Measurements from ENCODE around the gene FOXP1. TPM values are rescaled to one million over a fixed set of nuclear protein-coding genes. Genes with fewer than 3 reads are reported as not detected.
A peak's percentile ranks its signal among the peaks of the same experiment; 100 is the strongest.

FOXP1 gene
- total RNA-seq, 4 donors from 2014 or later, result 86.4 to 107 (median 93.8) TPM

DNA sequence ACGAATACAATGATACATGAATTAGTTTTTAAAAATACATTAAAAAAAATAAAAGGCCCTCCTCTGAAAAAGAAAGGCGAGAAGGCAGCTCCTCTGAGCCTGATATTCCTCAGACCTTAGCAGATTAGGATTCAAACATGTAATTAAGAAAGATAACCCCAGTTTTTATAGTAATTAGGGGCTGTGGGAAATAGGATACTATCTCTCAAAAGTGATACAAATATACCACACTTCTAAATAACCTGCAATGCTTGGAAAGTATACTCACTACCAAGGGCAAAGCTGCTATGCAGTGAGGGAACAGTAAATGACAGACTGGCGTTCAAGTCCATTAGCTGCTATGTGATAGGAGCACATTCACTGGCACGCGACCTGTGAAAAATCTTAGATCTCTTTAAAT, 445.1 kb downstream of the FOXP1 start:
- WGBS, 2 donors, result 95 to 97% methylated on average over 5 of the region's 5 CpGs
- H3K27me3 ChIP-seq, result no peaks in the 10 kb centered on the region
- no peak overlapping the region for H3K27ac ChIP-seq
- no peak for DNase-seq (ENCODE audit: low spot score in 2 of 2)
- no peaks in the 10 kb centered on the region for H3K36me3 ChIP-seq
- TF ChIP-seq EP300 (IDR thresholded peaks at IDR 0.05) (no peak), POLR2A (IDR thresholded peaks at IDR 0.05) (no peak)
- TF ChIP-seq, protein P1, sequence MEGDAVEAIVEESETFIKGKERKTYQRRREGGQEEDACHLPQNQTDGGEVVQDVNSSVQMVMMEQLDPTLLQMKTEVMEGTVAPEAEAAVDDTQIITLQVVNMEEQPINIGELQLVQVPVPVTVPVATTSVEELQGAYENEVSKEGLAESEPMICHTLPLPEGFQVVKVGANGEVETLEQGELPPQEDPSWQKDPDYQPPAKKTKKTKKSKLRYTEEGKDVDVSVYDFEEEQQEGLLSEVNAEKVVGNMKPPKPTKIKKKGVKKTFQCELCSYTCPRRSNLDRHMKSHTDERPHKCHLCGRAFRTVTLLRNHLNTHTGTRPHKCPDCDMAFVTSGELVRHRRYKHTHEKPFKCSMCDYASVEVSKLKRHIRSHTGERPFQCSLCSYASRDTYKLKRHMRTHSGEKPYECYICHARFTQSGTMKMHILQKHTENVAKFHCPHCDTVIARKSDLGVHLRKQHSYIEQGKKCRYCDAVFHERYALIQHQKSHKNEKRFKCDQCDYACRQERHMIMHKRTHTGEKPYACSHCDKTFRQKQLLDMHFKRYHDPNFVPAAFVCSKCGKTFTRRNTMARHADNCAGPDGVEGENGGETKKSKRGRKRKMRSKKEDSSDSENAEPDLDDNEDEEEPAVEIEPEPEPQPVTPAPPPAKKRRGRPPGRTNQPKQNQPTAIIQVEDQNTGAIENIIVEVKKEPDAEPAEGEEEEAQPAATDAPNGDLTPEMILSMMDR (IDR thresholded peaks at IDR 0.05), result no peak
- H3K4me1 ChIP-seq, result peaks cover 0 to 33% (median 6%) of the 10 kb centered on the region in 4 donors
- no peaks in the 10 kb centered on the region for H3K9me3 ChIP-seq
- no peak overlapping the region for H3K4me3 ChIP-seq

DNA sequence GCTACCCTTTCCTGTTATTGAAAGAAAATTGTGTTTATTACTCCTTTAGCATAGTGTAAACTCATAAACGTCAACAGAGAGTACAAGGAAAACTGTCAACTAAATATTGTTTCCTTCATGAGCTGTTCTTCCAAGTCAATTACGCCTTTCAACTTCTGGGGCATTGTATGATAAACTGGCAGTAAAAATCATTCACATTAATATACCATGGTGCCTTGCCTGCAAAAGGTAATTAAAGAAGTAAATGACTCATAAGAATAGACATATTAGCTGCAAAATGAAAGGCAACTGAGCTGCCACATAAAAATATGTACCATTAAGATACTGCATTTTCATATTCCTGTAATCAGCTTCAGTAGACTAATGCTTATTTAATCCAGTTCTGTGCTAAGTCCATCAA, 447.3 kb downstream of the FOXP1 start:
- H3K4me3 ChIP-seq, result no peak overlapping the region
- WGBS, 2 donors, result 79 to 86% methylated on average over 2 of the region's 2 CpGs
- H3K27me3 ChIP-seq, result no peaks in the 10 kb centered on the region
- H3K36me3 ChIP-seq, result no peaks in the 10 kb centered on the region
- peaks cover 0 to 48% (median 14%) of the 10 kb centered on the region in 4 donors for H3K4me1 ChIP-seq
- no peak for DNase-seq (ENCODE audit: low spot score in 2 of 2)
- TF ChIP-seq, protein P1 (IDR thresholded peaks at IDR 0.05), result no peak
- no peak for TF ChIP-seq POLR2A (IDR thresholded peaks at IDR 0.05)
- TF ChIP-seq EP300 (IDR thresholded peaks at IDR 0.05), result no peak
- no peak overlapping the region for H3K27ac ChIP-seq
- no peaks in the 10 kb centered on the region for H3K9me3 ChIP-seq

DNA sequence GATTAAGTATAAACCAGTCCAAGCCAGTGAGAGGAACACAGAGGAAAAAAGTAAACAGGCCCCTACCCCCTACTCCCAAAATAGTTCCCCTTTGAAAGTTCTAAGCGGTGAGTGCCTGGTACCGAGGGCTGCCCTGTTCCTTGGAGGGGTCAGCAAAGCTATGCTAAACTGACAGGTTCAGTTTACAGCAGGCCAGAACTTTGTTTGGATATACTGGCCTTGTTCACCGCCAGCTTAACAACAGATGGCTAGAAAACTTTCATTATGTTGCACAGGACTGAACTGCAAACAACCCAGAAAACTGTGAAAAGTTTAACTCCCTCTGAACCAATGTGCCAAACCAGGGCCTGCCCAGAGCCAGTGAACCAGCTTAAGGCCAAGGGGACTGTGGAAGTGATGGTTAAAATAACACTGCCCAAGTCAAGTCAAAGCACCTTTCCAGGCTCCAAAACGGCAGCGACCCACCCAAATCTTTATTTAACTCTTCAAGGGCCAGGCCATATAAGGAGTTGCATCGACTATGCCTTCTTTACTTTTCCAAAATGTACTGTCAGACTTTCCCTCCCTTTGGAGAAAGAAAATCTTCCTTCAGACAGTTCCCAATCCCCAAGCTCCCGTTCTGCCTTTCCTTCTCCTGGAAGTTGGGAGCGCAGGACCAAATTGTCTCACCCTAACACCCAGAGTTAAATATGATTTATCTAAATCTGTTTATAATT, 448.0 kb downstream of the FOXP1 start:
- TF ChIP-seq EP300 (IDR thresholded peaks at IDR 0.05) (no peak), POLR2A (IDR thresholded peaks at IDR 0.05) (no peak)
- TF ChIP-seq, protein P1 (IDR thresholded peaks at IDR 0.05), result no peak
- no peak for DNase-seq (ENCODE audit: low spot score in 2 of 2)
- Histone ChIP-seq H3K9me3 (no peaks in the 10 kb centered on the region), H3K4me1 (peaks cover 0 to 55% (median 20%) of the 10 kb centered on the region in 4 donors), H3K4me3 (no peak overlapping the region), H3K27ac (peak overlapping the region in 1 of 4 donors; percentile 60), H3K36me3 (no peaks in the 10 kb centered on the region), H3K27me3 (no peaks in the 10 kb centered on the region)
- 43 to 44% methylated on average over 8 of the region's 8 CpGs for WGBS, 2 donors

- DNase-seq (ENCODE audit: low spot score in 2 of 2), result no peak
- Histone ChIP-seq H3K27ac (peak overlapping the region in 1 of 4 donors; percentile 4), H3K4me3 (no peak overlapping the region), H3K36me3 (no peaks in the 10 kb centered on the region), H3K9me3 (no peaks in the 10 kb centered on the region), H3K27me3 (no peaks in the 10 kb centered on the region), H3K4me1 (peaks cover 0 to 56% (median 20%) of the 10 kb centered on the region in 4 donors)
- TF ChIP-seq EP300 (IDR thresholded peaks at IDR 0.05) (no peak), POLR2A (IDR thresholded peaks at IDR 0.05) (no peak)
- TF ChIP-seq, protein P1 (IDR thresholded peaks at IDR 0.05), result no peak
- WGBS, 2 donors, result 85 to 88% methylated on average over 2 of the region's 2 CpGs
Measured at GRCh38 chr3:71134521-71134920, 449.0 kb downstream of the FOXP1 start.

DNA sequence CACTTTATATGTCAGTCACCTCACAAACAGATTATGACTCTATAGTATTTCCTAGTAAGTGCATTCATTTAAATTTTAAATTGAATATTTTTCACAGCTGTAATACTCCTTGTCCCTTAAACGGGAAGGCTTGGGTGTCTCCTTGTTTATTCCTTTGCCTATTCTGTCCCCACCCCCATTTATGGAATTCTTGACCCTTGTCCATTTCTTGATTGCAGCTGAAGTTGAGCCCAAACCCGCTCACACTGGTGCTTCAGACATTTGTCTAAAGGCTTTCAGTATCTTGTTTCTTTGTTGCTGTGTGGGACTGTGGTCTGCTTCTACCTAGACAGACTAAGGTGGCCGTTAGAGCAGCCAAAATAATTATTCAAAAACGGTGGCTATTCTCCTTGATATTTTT, 449.7 kb downstream of the FOXP1 start:
- 47 to 49% methylated on average over 4 of the region's 4 CpGs for whole genome bisulfite sequencing, 2 donors
- Histone ChIP-seq H3K36me3 (no peaks in the 10 kb centered on the region), H3K27ac (no peak overlapping the region), H3K27me3 (no peaks in the 10 kb centered on the region), H3K4me3 (no peak overlapping the region), H3K4me1 (peaks cover 0 to 59% (median 22%) of the 10 kb centered on the region in 4 donors), H3K9me3 (no peaks in the 10 kb centered on the region)
- TF ChIP-seq EP300 (IDR thresholded peaks at IDR 0.05) (no peak), POLR2A (IDR thresholded peaks at IDR 0.05) (no peak)
- TF ChIP-seq, protein P1 (IDR thresholded peaks at IDR 0.05), result no peak
- no peak for DNase-seq (ENCODE audit: low spot score in 2 of 2)
